ENCODE measurements around the gene SNX24. TPM values are rescaled to one million over a fixed set of nuclear protein-coding genes. Genes with fewer than 3 reads are reported as not detected.

SNX24 gene
- total RNA-seq, 1 experiment from 2014 or later, result 10.3 TPM

GRCh38 chr5:122997294-122997693 lies 151.9 kb downstream of the SNX24 start:
- Histone ChIP-seq H3K27me3 (ENCODE audit: low read length) (no peaks in the 10 kb centered on the region), H2AFZ (ENCODE audit: low read length) (no peak overlapping the region), H3K9ac (ENCODE audit: low read length) (no peak overlapping the region), H3F3A (ENCODE audit: low read length, unreplicated experiment) (no peaks in the 10 kb centered on the region), H3K36me3 (ENCODE audit: low read depth, low read length) (no peaks in the 10 kb centered on the region), H4K20me1 (ENCODE audit: low read length) (no peaks in the 10 kb centered on the region), H3K9me3 (ENCODE audit: low read length) (no peaks in the 10 kb centered on the region), H3K79me2 (ENCODE audit: low read length) (no peaks in the 10 kb centered on the region), H3K4me3 (ENCODE audit: low read length) (no peak overlapping the region), H3K9me2 (replicated peaks; ENCODE audit: low read length) (no peaks in the 10 kb centered on the region), H3K4me1 (ENCODE audit: insufficient read depth, low read length) (no peaks in the 10 kb centered on the region), H3K4me2 (ENCODE audit: low read length) (no peak overlapping the region), H3K27ac (ENCODE audit: low read length) (no peak overlapping the region)
- intact Hi-C loops (cut with micrococcal nuclease), result no loop called here
- no peak for DNase-seq
- peak; percentile 35; the same call in 1 of the 2 replicates for ATAC-seq
- POLR2A ChIA-PET (ENCODE audit: unreplicated experiment), result no interaction called here
- BruUV-seq (replicated peaks), result no TSS peak
- no peak for TF ChIP-seq CTCF (conservative IDR thresholded peaks at IDR 0.05; ENCODE audit: low read depth, low read length)
- TF ChIP-seq EZH2 (IDR thresholded peaks at IDR 0.05; ENCODE audit: low read length, unreplicated experiment), result no peak
- no peak for TF ChIP-seq EZH2phosphoT487 (IDR thresholded peaks at IDR 0.05; ENCODE audit: borderline replicate concordance, low read length)
- CTCF ChIA-PET, result no interaction called here

- Histone ChIP-seq H3K4me2 (ENCODE audit: low read length) (no peak overlapping the region), H3K9me2 (replicated peaks; ENCODE audit: low read length) (no peaks in the 10 kb centered on the region), H3K27ac (ENCODE audit: low read length) (no peak overlapping the region), H3F3A (ENCODE audit: low read length, unreplicated experiment) (no peaks in the 10 kb centered on the region), H2AFZ (ENCODE audit: low read length) (no peak overlapping the region), H3K9me3 (ENCODE audit: low read length) (no peaks in the 10 kb centered on the region), H3K9ac (ENCODE audit: low read length) (no peak overlapping the region), H4K20me1 (ENCODE audit: low read length) (no peaks in the 10 kb centered on the region), H3K4me3 (ENCODE audit: low read length) (no peak overlapping the region), H3K79me2 (ENCODE audit: low read length) (no peaks in the 10 kb centered on the region), H3K36me3 (ENCODE audit: low read depth, low read length) (no peaks in the 10 kb centered on the region), H3K4me1 (ENCODE audit: insufficient read depth, low read length) (no peaks in the 10 kb centered on the region), H3K27me3 (ENCODE audit: low read length) (no peaks in the 10 kb centered on the region)
- CTCF ChIA-PET, result no interaction called here
- POLR2A ChIA-PET (ENCODE audit: unreplicated experiment), result no interaction called here
- intact Hi-C loops (cut with micrococcal nuclease), result loop anchor here (1.0 kb wide), 2 partner anchors 103 to 484 kb away; no protein-coding TSS in a partner anchor
- BruUV-seq (replicated peaks), result no TSS peak
- no peak for ATAC-seq
- TF ChIP-seq EZH2 (IDR thresholded peaks at IDR 0.05; ENCODE audit: low read length, unreplicated experiment) (no peak), CTCF (conservative IDR thresholded peaks at IDR 0.05; ENCODE audit: low read depth, low read length) (peak; percentile 72), EZH2phosphoT487 (IDR thresholded peaks at IDR 0.05; ENCODE audit: borderline replicate concordance, low read length) (no peak)
- DNase-seq, result peak; percentile 53
Measured at GRCh38 chr5:122999947-123000563, 154.6 kb downstream of the SNX24 start.

GRCh38 chr5:123000731-123001130 lies 155.3 kb downstream of the SNX24 start:
- H3K79me2 ChIP-seq (ENCODE audit: low read length), result no peaks in the 10 kb centered on the region
- no peaks in the 10 kb centered on the region for H3K9me3 ChIP-seq (ENCODE audit: low read length)
- H3K9ac ChIP-seq (ENCODE audit: low read length), result no peak overlapping the region
- H3K27ac ChIP-seq (ENCODE audit: low read length), result no peak overlapping the region
- no peak for ATAC-seq
- TF ChIP-seq EZH2phosphoT487 (IDR thresholded peaks at IDR 0.05; ENCODE audit: borderline replicate concordance, low read length), result no peak
- TF ChIP-seq CTCF (conservative IDR thresholded peaks at IDR 0.05; ENCODE audit: low read depth, low read length), result no peak
- TF ChIP-seq EZH2 (IDR thresholded peaks at IDR 0.05; ENCODE audit: low read length, unreplicated experiment), result no peak
- H3K4me1 ChIP-seq (ENCODE audit: insufficient read depth, low read length), result no peaks in the 10 kb centered on the region
- H2AFZ ChIP-seq (ENCODE audit: low read length), result no peak overlapping the region
- no peaks in the 10 kb centered on the region for H4K20me1 ChIP-seq (ENCODE audit: low read length)
- no peaks in the 10 kb centered on the region for H3K9me2 ChIP-seq (replicated peaks; ENCODE audit: low read length)
- no TSS peak for BruUV-seq (replicated peaks)
- H3K36me3 ChIP-seq (ENCODE audit: low read depth, low read length), result no peaks in the 10 kb centered on the region
- no peaks in the 10 kb centered on the region for H3F3A ChIP-seq (ENCODE audit: low read length, unreplicated experiment)
- H3K4me2 ChIP-seq (ENCODE audit: low read length), result no peak overlapping the region
- H3K4me3 ChIP-seq (ENCODE audit: low read length), result no peak overlapping the region
- no peak for DNase-seq
- ChIA-PET CTCF (no interaction called here), POLR2A (ENCODE audit: unreplicated experiment) (no interaction called here)
- intact Hi-C loops (cut with micrococcal nuclease), result loop anchor here (1.0 kb wide), 2 partner anchors 103 to 484 kb away; no protein-coding TSS in a partner anchor
- no peaks in the 10 kb centered on the region for H3K27me3 ChIP-seq (ENCODE audit: low read length)

All from PC-3 (cell line).